Measurements from ENCODE around the gene FADS2. TPM values are rescaled to one million over a fixed set of nuclear protein-coding genes. Genes with fewer than 3 reads are reported as not detected.

FADS2 gene
- total and polyA plus RNA-seq, 2 of the 13 experiments (the other 11 are each of a cell fraction or from before 2014, with no cell fraction given) = 90.1 to 124 TPM

GRCh38 chr11:61815790-61816735, 12.0 kb upstream of the FADS2 start:
- no peaks in the 10 kb centered on the region for H4K20me1 ChIP-seq (ENCODE audit: insufficient read depth, low read length)
- peaks cover 25% of the 10 kb centered on the region for H3K79me2 ChIP-seq (ENCODE audit: insufficient read depth, low read length)
- intact Hi-C loops (cut with micrococcal nuclease; ENCODE audit: unreplicated experiment) = loop anchor here (1.0 kb wide), 1 partner anchor 19 kb away; no protein-coding TSS in a partner anchor
- no peak for TF ChIP-seq SP1 (IDR thresholded peaks at IDR 0.05)
- peak; percentile 41; the same call in 1 of the 2 replicates for TF ChIP-seq SP1 (CRISPR knock-in tag; IDR thresholded peaks at IDR 0.05)
- TF ChIP-seq TCF12 (IDR thresholded peaks at IDR 0.05) = no peak
- 0 out of 2 replicates have a peak, but pooled peaks have one; percentile 14 for TF ChIP-seq TCF12 (CRISPR knock-in tag; IDR thresholded peaks at IDR 0.05)
- no peak for TF ChIP-seq SKI (IDR thresholded peaks at IDR 0.05; ENCODE audit: partially characterized antibody)
- TF ChIP-seq ZNF883 (CRISPR knock-in tag; IDR thresholded peaks at IDR 0.05; ENCODE audit: not compliant biosample characterization) = peak; percentile 76
- no peak for TF ChIP-seq ELK4 (CRISPR knock-in tag; IDR thresholded peaks at IDR 0.05; ENCODE audit: borderline replicate concordance)
- TF ChIP-seq MXD1 (CRISPR knock-in tag; IDR thresholded peaks at IDR 0.05) = 0 out of 2 replicates have a peak, but pooled peaks have one; percentile 17
- TF ChIP-seq SKIL (CRISPR knock-in tag; IDR thresholded peaks at IDR 0.05; ENCODE audit: borderline replicate concordance) = peak; percentile 24; the same call in 1 of the 2 replicates
- TF ChIP-seq ZNF18 (CRISPR knock-in tag; IDR thresholded peaks at IDR 0.05; ENCODE audit: insufficient replicate concordance) = no peak
- TF ChIP-seq CEBPB (IDR thresholded peaks at IDR 0.05; ENCODE audit: borderline replicate concordance, low read depth, low read length) = no peak
- peak; percentile 50; the same call in 1 of the 2 replicates for TF ChIP-seq SIN3A (IDR thresholded peaks at IDR 0.05; ENCODE audit: borderline replicate concordance, low read depth, low read length)
- TF ChIP-seq POLR2A (IDR thresholded peaks at IDR 0.05; ENCODE audit: insufficient read depth in 1 of 2, low read depth in 2 of 2, low read length in 2 of 2) = peak in 1 of 2 experiments; percentile 46; a peak in 2 of 4 replicates
- no peak for TF ChIP-seq BCL3 (CRISPR knock-in tag; IDR thresholded peaks at IDR 0.05)
- TF ChIP-seq ZNF670 (CRISPR knock-in tag; IDR thresholded peaks at IDR 0.05; ENCODE audit: borderline replicate concordance) = peak; percentile 61; the same call in 1 of the 2 replicates
- no peak for TF ChIP-seq KMT2B (CRISPR knock-in tag; IDR thresholded peaks at IDR 0.05)

More at GRCh38 chr11:61815790-61816735, 12.0 kb upstream of the FADS2 start:
- Histone ChIP-seq H3K27ac (ENCODE audit: extremely low read length, insufficient read depth, low read length) (peak overlapping the region; percentile 99), H3K9ac (ENCODE audit: insufficient read depth, low read depth, low read length) (peak overlapping the region; percentile 98), H3K4me2 (ENCODE audit: low read depth, low read length) (peak overlapping the region; percentile 99), H3K4me3 (replicated peaks in 1 of 3; ENCODE audit: insufficient read depth in 1 of 3, low read depth in 2 of 3, low read length in 3 of 3) (peak overlapping the region; percentile 74 to 94 (median 81)), H3K36me3 (replicated peaks in 1 of 2; ENCODE audit: control insufficient read depth in 1 of 2, insufficient read depth in 2 of 2, low read length in 2 of 2) (peaks cover 8 to 25% of the 10 kb centered on the region in 2 experiments), H3K27me3 (ENCODE audit: control insufficient read depth in 1 of 2, insufficient read depth in 2 of 2, low read length in 2 of 2) (no peaks in the 10 kb centered on the region; a peak in 1 of 5 replicates), H2AFZ (ENCODE audit: low read length) (no peak overlapping the region), H3K9me3 (ENCODE audit: low read length) (no peaks in the 10 kb centered on the region), H3K4me1 (ENCODE audit: insufficient read depth, low read length) (peaks cover 50% of the 10 kb centered on the region)
- no peak for FAIRE-seq
- ChIA-PET POLR2A (interaction anchor here (0.6 to 5.8 kb wide), 29 partner anchors 11 to 829 kb away, joined by 3 to 50 read pairs (median 6); partner anchors contain the start of genes AHNAK, BEST1, FADS2 and FEN1), CTCF (ENCODE audit: low intra/inter-chr PET ratio, low total read pairs) (interaction anchor here (1.0 to 1.3 kb wide), 2 partner anchors 13 to 19 kb away, joined by 3 to 6 read pairs; no protein-coding TSS in a partner anchor)
- DNase-seq (ENCODE audit: low spot score) = peak; percentile 64
- WGBS (ENCODE audit: low lambda C conversion rate) = under 1% methylated on average over 31 of the region's 69 CpGs
- BruUV-seq (replicated peaks) = TSS peak; percentile 82
- in situ Hi-C loops (cut with HindIII; ENCODE audit: extremely low pct_ligation_motif_present, low pct_unique_long_range_greater_than_20kb) = no loop called here
- ATAC-seq = peak; percentile 37

Data from HepG2 (cell line).